Epithelial cell of esophagus (primary cell): ENCODE results near the gene SH2D2A.

ENCODE experiments used
- DNase-seq: peaks from one replicate; pipeline ENCODE4 v3.0.0; 2010; ENCODE audit warnings: low read depth
- H3K4me3 ChIP-seq: 2 replicates; pipeline ENCODE4 v1.5.1; 2011; ENCODE audit warnings: mild to moderate bottlenecking, low read length, control low read depth
- TF ChIP-seq, protein P1 (sequence below): IDR thresholded peaks from 2 replicates; pipeline ENCODE4 v1.5.1; 2011; ENCODE audit warnings: low read depth, mild to moderate bottlenecking, low read length, control low read depth, inconsistent platforms; ENCODE audit not compliant: insufficient read depth; ENCODE audit errors: missing control alignments

The SH2D2A gene

DNA sequence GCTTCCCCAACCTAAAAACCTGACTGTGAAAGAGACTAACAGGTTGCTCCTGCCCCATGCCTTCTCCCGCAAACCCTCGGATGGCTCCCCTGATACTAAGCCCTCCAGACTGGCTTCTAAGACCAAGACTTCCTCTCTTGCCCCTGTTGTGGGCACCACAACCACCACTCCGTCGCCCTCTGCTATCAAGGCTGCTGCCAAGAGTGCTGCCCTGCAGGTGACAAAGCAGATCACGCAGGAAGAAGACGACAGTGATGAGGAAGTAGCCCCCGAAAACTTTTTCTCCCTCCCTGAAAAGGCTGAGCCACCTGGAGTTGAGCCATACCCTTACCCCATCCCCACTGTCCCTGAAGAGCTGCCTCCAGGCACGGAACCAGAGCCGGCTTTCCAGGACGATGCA lies 30.0 kb downstream of the SH2D2A start:
- no peak for DNase-seq
- TF ChIP-seq, protein P1, sequence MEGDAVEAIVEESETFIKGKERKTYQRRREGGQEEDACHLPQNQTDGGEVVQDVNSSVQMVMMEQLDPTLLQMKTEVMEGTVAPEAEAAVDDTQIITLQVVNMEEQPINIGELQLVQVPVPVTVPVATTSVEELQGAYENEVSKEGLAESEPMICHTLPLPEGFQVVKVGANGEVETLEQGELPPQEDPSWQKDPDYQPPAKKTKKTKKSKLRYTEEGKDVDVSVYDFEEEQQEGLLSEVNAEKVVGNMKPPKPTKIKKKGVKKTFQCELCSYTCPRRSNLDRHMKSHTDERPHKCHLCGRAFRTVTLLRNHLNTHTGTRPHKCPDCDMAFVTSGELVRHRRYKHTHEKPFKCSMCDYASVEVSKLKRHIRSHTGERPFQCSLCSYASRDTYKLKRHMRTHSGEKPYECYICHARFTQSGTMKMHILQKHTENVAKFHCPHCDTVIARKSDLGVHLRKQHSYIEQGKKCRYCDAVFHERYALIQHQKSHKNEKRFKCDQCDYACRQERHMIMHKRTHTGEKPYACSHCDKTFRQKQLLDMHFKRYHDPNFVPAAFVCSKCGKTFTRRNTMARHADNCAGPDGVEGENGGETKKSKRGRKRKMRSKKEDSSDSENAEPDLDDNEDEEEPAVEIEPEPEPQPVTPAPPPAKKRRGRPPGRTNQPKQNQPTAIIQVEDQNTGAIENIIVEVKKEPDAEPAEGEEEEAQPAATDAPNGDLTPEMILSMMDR: no peak
- H3K4me3 ChIP-seq: no peak overlapping the region

GRCh38 chr1:156785458-156785857 lies 31.2 kb downstream of the SH2D2A start:
- TF ChIP-seq, protein P1: no peak
- DNase-seq: no peak

DNA sequence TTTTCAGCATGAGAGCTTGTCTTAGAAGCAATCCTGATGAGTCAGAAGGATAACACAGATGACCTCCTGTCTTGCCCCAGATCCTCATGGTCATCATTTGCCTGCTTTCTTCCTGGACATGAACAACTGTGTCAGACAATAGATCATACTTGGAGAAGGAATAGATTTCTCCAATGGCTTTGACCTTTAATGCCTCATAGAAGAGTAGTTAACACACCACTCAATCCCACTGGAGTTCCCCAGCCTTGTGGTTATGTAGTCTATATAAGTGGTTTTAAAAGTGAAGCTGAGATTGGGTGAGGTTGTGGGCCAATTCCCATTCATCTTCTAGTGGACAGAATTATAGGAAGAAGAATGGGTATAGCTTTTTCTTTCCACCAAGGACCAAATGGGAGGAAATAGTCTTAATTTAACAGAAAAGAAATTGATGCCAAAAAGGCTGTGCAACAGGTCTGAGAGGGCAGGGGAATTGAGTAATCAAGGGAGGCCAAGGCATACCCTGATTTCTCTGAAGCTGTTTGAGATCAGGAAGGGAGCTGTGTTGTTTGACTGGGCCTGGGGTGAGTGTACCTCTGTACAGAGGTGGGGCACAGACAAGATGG lies 35.0 kb downstream of the SH2D2A start:
- H3K4me3 ChIP-seq: no peak overlapping the region
- TF ChIP-seq, protein P1: no peak
- DNase-seq: no peak

More at GRCh38 chr1:156785458-156785857, 31.2 kb downstream of the SH2D2A start:
- H3K4me3 ChIP-seq: no peak overlapping the region

DNA sequence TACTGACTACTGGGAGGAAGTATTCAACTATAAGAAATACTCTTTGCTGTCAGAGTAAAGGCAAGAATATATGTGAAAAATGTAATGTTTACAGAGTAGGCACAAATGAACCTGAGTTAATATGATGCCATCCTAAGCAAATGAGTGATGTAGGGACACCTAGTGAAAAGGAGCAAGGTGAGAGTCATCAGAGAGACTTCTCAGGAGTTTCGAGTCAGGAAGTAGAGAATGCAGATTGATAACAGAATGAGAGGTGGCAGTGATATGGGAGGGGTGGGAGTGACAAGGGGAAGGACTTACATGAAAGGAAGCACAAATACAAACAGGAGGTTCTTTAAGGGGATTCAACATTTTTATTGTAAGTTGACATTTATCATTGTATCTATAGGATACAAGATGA lies 39.1 kb downstream of the SH2D2A start:
- DNase-seq: no peak
- H3K4me3 ChIP-seq: no peak overlapping the region
- TF ChIP-seq, protein P1: no peak

- DNase-seq: no peak
- TF ChIP-seq, protein P1: no peak
- H3K4me3 ChIP-seq: no peak overlapping the region
Observed at GRCh38 chr1:156776942-156777341, 39.7 kb downstream of the SH2D2A start.

- no peak for DNase-seq
- TF ChIP-seq, protein P1: no peak
- no peak overlapping the region for H3K4me3 ChIP-seq
Observed at GRCh38 chr1:156775799-156776198, 40.8 kb downstream of the SH2D2A start.

DNA sequence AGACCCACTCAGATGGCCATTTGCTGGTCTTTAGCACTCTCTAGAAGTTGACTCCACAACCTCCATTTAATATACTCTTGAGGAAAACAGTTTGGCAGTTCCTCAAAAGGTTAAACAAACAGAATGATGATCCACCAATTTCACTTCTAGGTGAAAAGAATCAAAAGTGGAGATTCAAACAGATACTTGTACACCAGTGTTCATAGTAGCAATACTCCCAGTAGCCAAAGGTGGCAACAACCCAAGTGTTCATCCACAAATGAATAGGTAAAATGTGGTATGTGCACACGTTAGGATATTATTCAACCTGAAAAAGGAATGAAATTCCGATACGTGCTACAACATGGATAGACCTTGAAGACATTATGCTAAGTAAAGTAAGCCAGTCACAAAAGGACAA lies 43.0 kb downstream of the SH2D2A start:
- no peak overlapping the region for H3K4me3 ChIP-seq
- TF ChIP-seq, protein P1: peak; percentile 22
- peak; percentile 23 for DNase-seq
